Measurements from ENCODE around the gene DCTN1.

The DCTN1 gene

GRCh38 chr2:74384051-74384450 lies 3.9 kb upstream of the DCTN1 start:
- TF ChIP-seq CTCF (IDR thresholded peaks at IDR 0.05; ENCODE audit: insufficient read depth, low read length, poor library complexity, severe bottlenecking): no peak
- no peak for DNase-seq (ENCODE audit: extremely low read depth, insufficient read length)
- Histone ChIP-seq H3K27me3 (replicated peaks; ENCODE audit: control insufficient read depth, insufficient read depth, low read length) (no peaks in the 10 kb centered on the region), H3K36me3 (ENCODE audit: control insufficient read depth, insufficient read depth, low read length) (peaks cover 6% of the 10 kb centered on the region), H3K4me3 (replicated peaks; ENCODE audit: low read depth, low read length) (no peak overlapping the region)

DNA sequence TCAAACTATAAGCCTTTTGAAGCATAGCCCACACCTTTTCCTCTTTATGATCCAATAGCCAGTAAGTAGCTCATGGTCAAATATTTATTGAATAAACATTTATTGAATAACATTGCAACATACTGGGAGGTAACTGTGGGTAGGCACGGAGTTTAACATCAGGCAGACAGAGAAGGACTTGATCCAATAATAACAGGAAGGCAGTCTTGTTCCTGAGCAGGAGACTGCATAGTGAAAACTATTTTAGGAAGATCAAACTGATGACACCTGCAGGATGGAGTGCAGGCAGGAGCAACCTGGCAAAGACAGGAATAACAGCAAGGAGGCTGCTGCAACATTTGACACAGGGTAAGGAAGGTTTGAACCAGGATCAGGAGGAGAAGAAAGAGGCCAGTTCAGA lies 3.1 kb upstream of the DCTN1 start:
- TF ChIP-seq CTCF (IDR thresholded peaks at IDR 0.05; ENCODE audit: insufficient read depth, low read length, poor library complexity, severe bottlenecking): no peak
- H3K4me3 ChIP-seq (replicated peaks; ENCODE audit: low read depth, low read length): no peak overlapping the region
- DNase-seq (ENCODE audit: extremely low read depth, insufficient read length): no peak
- H3K36me3 ChIP-seq (ENCODE audit: control insufficient read depth, insufficient read depth, low read length): peaks cover 6% of the 10 kb centered on the region
- no peaks in the 10 kb centered on the region for H3K27me3 ChIP-seq (replicated peaks; ENCODE audit: control insufficient read depth, insufficient read depth, low read length)

- Histone ChIP-seq H3K4me3 (replicated peaks; ENCODE audit: low read depth, low read length) (no peak overlapping the region), H3K27me3 (replicated peaks; ENCODE audit: control insufficient read depth, insufficient read depth, low read length) (no peaks in the 10 kb centered on the region), H3K36me3 (ENCODE audit: control insufficient read depth, insufficient read depth, low read length) (peaks cover 14% of the 10 kb centered on the region)
- DNase-seq (ENCODE audit: extremely low read depth, insufficient read length): no peak
- no peak for TF ChIP-seq CTCF (IDR thresholded peaks at IDR 0.05; ENCODE audit: insufficient read depth, low read length, poor library complexity, severe bottlenecking)
These were observed 1.6 kb upstream of the DCTN1 start for GRCh38 chr2:74381751-74382150.

- DNase-seq (ENCODE audit: extremely low read depth, insufficient read length): no peak
- no peak for TF ChIP-seq CTCF (IDR thresholded peaks at IDR 0.05; ENCODE audit: insufficient read depth, low read length, poor library complexity, severe bottlenecking)
- no peak overlapping the region for H3K4me3 ChIP-seq (replicated peaks; ENCODE audit: low read depth, low read length)
- no peaks in the 10 kb centered on the region for H3K27me3 ChIP-seq (replicated peaks; ENCODE audit: control insufficient read depth, insufficient read depth, low read length)
- H3K36me3 ChIP-seq (ENCODE audit: control insufficient read depth, insufficient read depth, low read length): peaks cover 15% of the 10 kb centered on the region
These were observed 2.1 kb downstream of the DCTN1 start for GRCh38 chr2:74378007-74378406.

DNA sequence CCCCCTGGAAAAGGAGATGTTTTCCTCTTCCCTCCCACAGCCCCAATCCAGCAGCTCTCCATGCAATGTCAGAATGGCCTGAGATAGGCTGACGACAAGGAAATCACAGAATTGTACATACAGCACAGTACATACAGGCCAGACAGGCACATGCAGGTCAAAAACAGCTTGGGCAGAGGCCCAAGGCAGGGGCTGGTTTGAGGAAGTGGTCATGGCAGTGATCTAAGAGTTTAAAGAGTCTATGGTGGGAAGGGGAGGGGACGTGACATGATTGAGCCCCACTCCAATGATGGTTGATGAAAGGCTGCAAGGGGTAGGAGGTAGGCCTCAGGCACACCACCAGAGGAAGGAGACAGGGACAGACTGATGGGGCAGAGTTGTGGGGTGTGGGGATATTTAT lies 4.3 kb downstream of the DCTN1 start:
- no peak for TF ChIP-seq CTCF (IDR thresholded peaks at IDR 0.05; ENCODE audit: insufficient read depth, low read length, poor library complexity, severe bottlenecking)
- DNase-seq (ENCODE audit: extremely low read depth, insufficient read length): no peak
- Histone ChIP-seq H3K27me3 (replicated peaks; ENCODE audit: control insufficient read depth, insufficient read depth, low read length) (no peaks in the 10 kb centered on the region), H3K36me3 (ENCODE audit: control insufficient read depth, insufficient read depth, low read length) (peaks cover 15% of the 10 kb centered on the region), H3K4me3 (replicated peaks; ENCODE audit: low read depth, low read length) (no peak overlapping the region)

GRCh38 chr2:74374509-74375205 lies 5.5 kb downstream of the DCTN1 start:
- no peak for DNase-seq (ENCODE audit: extremely low read depth, insufficient read length)
- TF ChIP-seq CTCF (IDR thresholded peaks at IDR 0.05; ENCODE audit: insufficient read depth, low read length, poor library complexity, severe bottlenecking): no peak
- Histone ChIP-seq H3K27me3 (replicated peaks; ENCODE audit: control insufficient read depth, insufficient read depth, low read length) (no peaks in the 10 kb centered on the region), H3K4me3 (replicated peaks; ENCODE audit: low read depth, low read length) (no peak overlapping the region), H3K36me3 (ENCODE audit: control insufficient read depth, insufficient read depth, low read length) (peaks cover 24% of the 10 kb centered on the region)

Data from GM06990 (cell line).